Embryonic facial prominence (tissue), 1 donor: ENCODE measurements around the gene PRDX5.

ENCODE experiments used
- DNase-seq: peaks from one replicate; pipeline ENCODE4 v3.0.0-alpha.2; 2016; ENCODE audit errors: extremely low spot score

The PRDX5 gene

GRCh38 chr11:64289002-64289564 lies 28.8 kb upstream of the PRDX5 start:
- no peak for DNase-seq

- DNase-seq, result no peak
Observed at GRCh38 chr11:64290352-64291261, 27.3 kb upstream of the PRDX5 start.

- no peak for DNase-seq
Observed at GRCh38 chr11:64291262-64291751, 26.6 kb upstream of the PRDX5 start, which contains the start of gene KCNK4. TSS of gene KCNK4 (plus strand) at chr11:64291302. CDS start at chr11:64293019, 1,717 bp downstream.

DNA sequence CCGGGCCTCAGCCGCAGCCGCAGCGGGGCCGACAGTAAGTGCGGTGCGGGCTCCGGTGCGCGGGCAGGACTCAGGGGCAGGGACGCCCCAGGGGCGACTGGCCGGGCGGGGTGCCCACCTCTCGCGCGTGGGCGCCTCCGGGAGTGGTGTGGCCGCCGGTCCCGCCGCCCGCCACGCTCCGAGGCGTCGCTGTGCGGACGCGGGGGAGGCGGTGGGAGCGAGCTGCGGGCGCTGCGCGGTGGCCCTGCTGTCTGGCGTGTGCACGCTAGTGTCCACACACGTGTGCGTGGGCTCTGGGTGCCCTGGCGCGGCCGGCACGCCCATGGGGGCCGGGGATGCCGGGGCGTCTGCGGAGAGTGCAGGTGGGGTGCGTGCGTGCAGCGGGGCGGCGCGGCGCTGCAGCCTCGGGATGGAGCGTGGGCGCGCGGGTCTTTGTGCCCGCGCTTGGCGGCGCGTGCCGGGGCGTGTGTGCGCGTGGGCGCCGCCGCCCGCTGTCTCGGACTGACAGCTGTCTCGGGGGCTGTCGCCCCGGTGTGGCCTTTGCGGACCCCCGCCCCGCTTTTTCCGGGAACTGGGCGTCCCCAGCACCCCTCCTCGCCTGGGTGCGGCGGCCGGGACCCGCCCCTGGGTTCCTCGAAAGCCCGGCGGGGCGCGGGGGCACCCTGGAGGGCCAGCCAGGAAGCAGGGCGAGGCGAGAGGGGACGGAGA lies 26.0 kb upstream of the PRDX5 start:
- DNase-seq, result no peak

GRCh38 chr11:64292460-64293254 lies 25.3 kb upstream of the PRDX5 start:
- no peak for DNase-seq

DNA sequence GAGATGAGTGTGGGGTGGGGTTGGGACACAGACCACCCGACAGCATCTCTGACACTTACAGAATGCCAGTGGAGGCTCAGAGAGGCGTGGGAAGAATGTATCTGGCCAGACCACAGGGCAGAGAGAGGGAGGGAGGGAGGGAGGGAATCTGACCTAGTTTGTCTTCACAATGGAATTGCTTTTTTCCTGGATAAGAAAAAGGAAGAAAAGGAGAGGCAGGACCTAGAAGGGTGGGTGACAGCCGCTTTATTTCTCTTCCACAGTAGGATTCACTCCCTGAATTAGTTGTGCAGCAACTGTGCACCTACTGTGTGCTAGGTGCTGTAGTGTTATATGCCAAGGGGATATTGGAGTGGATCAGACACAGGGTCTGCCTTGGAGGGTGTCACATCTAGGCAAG lies 23.1 kb upstream of the PRDX5 start:
- no peak for DNase-seq

DNA sequence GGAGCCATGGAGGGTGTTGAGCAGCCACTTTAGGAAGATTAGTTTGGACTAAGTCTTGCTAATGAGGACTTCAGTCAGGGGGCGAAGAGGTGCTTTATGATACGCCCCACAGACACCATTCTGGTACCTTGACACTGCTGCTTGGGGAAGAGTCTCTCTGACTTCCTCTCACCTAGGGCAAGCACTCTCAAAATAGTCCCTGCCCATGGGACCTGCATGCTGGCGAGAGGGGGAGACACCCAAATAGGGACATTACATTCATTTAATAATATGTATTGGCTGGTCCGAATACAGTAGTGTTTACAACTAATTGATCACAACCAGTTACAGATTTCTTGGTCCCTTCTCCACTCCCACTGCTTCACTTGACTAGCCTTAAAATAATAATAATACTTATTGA lies 22.2 kb upstream of the PRDX5 start:
- no peak for DNase-seq

- DNase-seq, result no peak
Observed at GRCh38 chr11:64296236-64296635, 21.7 kb upstream of the PRDX5 start.

- no peak for DNase-seq
Observed at GRCh38 chr11:64296830-64297698, 20.9 kb upstream of the PRDX5 start.

- DNase-seq, result no peak
Observed at GRCh38 chr11:64297699-64298358, 20.1 kb upstream of the PRDX5 start.

GRCh38 chr11:64298966-64299846 lies 18.7 kb upstream of the PRDX5 start:
- no peak for DNase-seq

- DNase-seq, result no peak
Observed at GRCh38 chr11:64299847-64300648, 17.9 kb upstream of the PRDX5 start, which contains the start of gene CATSPERZ. TSS of gene CATSPERZ (plus strand) at chr11:64300358. CDS start at chr11:64300411, 53 bp downstream.

- no peak for DNase-seq
Observed at GRCh38 chr11:64303109-64304031, 14.6 kb upstream of the PRDX5 start.

DNA sequence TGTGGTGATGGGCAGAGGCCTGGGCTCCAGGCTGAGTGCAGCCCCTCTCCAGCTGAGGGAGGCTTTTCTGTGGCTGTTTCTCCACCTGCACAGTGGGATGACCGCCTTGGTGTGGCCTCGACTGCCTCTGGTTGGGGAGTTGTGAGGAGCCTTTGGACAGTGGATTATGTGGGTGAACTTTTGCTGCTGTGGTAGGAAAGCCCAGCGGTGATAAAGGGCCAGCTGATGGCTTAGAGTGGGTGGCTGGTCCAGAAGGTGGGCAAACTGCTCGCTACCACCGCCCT lies 13.9 kb upstream of the PRDX5 start:
- no peak for DNase-seq

GRCh38 chr11:64304316-64305072 lies 13.4 kb upstream of the PRDX5 start:
- no peak for DNase-seq

- DNase-seq, result peak; percentile 97
Observed at GRCh38 chr11:64305075-64305690, 12.7 kb upstream of the PRDX5 start, which contains the start of gene ESRRA. TSS of gene ESRRA (plus strand) at chr11:64305524. CDS start at chr11:64307180, 1,656 bp downstream.
